Subcutaneous abdominal adipose tissue (tissue), 5 donors: Measurements from ENCODE around the gene CD3G.

Experiments
- H3K27ac ChIP-seq: one replicate; pipeline ENCODE4 v1.7.0; 2013; ENCODE audit warnings: low read depth, mild to moderate bottlenecking, inconsistent platforms, low read length, moderate library complexity
- H3K27me3 ChIP-seq, 5 donors: one replicate each; pipeline ENCODE4 v1.7.0; 2013; ENCODE audit warnings: low read length in 5 of 5, inconsistent platforms in 1 of 5; ENCODE audit not compliant: control insufficient read depth in 5 of 5, insufficient read depth in 4 of 5
- H3K36me3 ChIP-seq, 5 donors: one replicate each; pipeline ENCODE4 v1.7.0; 2013; ENCODE audit warnings: low read length in 5 of 5; ENCODE audit not compliant: control insufficient read depth in 5 of 5, insufficient read depth in 5 of 5
- H3K4me1 ChIP-seq, 5 donors: one replicate each; pipeline ENCODE4 v1.7.0; 2013; ENCODE audit warnings: low read length in 5 of 5, mild to moderate bottlenecking in 3 of 5, moderate library complexity in 1 of 5; ENCODE audit not compliant: control insufficient read depth in 5 of 5, insufficient read depth in 5 of 5
- H3K4me3 ChIP-seq, 5 donors: one replicate each; pipeline ENCODE4 v1.7.0; 2013; ENCODE audit warnings: low read length in 5 of 5, low read depth in 1 of 5
- H3K9ac ChIP-seq, 5 donors: one replicate each; pipeline ENCODE4 v1.7.0; 2013; ENCODE audit warnings: low read length in 5 of 5, mild to moderate bottlenecking in 4 of 5, moderate library complexity in 3 of 5
- H3K9me3 ChIP-seq, 5 donors: one replicate each; pipeline ENCODE4 v1.7.0; 2013; ENCODE audit warnings: low read length in 5 of 5; ENCODE audit not compliant: control insufficient read depth in 5 of 5
- donor health status: healthy.
- donor health status: healthy.
- donor health status: healthy.
- donor health status: healthy.
- donor health status: healthy.

The CD3G gene

GRCh38 chr11:118310271-118310670, 33.9 kb upstream of the CD3G start:
- peaks cover 2 to 14% (median 9%) of the 10 kb centered on the region in 5 donors for H3K27me3 ChIP-seq
- no peak overlapping the region for H3K4me3 ChIP-seq
- no peak overlapping the region for H3K27ac ChIP-seq
- H3K9ac ChIP-seq, result no peak overlapping the region
- no peaks in the 10 kb centered on the region for H3K9me3 ChIP-seq
- H3K36me3 ChIP-seq, result no peaks in the 10 kb centered on the region
- H3K4me1 ChIP-seq, result peaks cover 0 to 18% (median 3%) of the 10 kb centered on the region in 5 donors

DNA sequence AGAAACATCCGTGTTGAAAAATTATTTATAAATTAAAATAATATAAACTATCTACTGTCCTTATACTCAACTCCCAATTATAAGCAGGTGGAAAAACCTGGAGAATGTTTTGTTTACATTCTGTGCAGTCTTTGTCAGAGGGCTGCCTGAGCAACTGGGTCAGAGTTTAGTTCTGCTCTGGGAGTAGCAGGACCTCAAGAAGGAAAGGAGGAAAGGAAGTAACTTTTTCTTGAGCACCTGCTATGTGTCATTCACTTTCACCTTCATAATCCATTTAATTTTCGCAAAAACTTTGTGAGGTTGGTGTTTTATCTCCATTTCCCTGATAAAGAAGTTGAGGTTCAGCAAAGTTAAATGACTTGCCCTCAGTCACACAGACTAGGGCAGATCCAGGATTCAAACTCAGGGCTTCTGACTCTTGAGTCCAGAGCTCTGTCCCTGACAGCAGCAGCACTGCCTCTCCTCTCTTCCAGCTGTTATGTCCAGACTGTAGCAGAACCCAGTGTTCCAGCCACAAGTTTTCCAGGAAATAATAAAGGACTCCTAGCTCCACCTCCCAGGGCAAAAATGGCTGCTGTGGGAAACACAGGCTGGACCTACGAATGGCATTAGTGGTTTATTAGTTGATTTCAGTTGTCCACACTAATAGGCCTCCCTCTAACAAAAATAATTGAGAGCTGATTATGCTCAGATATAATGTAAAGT, 33.2 kb upstream of the CD3G start:
- Histone ChIP-seq H3K4me1 (peaks cover 0 to 22% (median 7%) of the 10 kb centered on the region in 5 donors), H3K27me3 (peaks cover 2 to 14% (median 12%) of the 10 kb centered on the region in 5 donors), H3K4me3 (no peak overlapping the region), H3K36me3 (no peaks in the 10 kb centered on the region), H3K9ac (no peak overlapping the region), H3K27ac (no peak overlapping the region), H3K9me3 (no peaks in the 10 kb centered on the region)

DNA sequence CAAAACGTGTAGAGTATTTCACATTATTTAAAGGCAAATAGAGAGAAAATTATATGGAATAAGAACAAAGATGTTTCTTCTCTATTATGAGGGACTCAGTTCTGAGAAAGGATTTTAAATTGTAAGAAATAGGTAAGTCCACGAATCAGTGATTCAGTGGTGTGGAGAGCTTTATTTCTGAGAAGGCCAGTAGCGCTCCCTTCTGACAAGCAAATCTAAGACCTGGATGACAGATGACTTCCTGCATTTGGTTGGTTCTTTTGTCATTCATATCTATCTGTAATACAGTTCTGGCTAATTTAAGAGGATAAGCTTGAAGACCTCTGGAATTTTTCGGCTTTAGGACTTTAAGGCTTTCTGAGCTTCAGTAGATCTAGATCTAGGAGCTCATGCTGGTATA, 32.6 kb upstream of the CD3G start:
- Histone ChIP-seq H3K9me3 (no peaks in the 10 kb centered on the region), H3K27ac (no peak overlapping the region), H3K4me3 (no peak overlapping the region), H3K9ac (no peak overlapping the region), H3K4me1 (peaks cover 0 to 28% (median 13%) of the 10 kb centered on the region in 5 donors), H3K36me3 (no peaks in the 10 kb centered on the region), H3K27me3 (peaks cover 2 to 14% (median 13%) of the 10 kb centered on the region in 5 donors)

DNA sequence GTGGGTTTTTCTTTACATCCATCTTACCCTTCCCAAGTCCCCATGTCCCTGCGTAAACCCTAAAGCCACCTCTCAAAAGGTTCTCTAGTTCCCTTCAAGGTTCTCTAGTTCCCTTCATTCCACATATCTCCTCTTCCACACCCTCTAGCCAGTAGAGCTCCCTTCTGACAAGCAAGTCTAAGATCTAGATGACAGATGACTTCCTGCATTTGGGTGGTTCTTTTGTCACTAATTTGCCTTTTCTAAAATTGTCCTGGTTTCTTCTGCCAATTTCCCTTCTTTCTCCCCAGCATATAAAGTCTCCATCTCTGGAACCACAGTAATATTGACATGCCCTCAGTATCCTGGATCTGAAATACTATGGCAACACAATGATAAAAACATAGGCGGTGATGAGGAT, 31.8 kb upstream of the CD3G start:
- Histone ChIP-seq H3K9me3 (peaks cover 0 to 2% (median 0%) of the 10 kb centered on the region in 5 donors), H3K4me3 (no peak overlapping the region), H3K27ac (no peak overlapping the region), H3K27me3 (peaks cover 2 to 17% (median 13%) of the 10 kb centered on the region in 5 donors), H3K36me3 (no peaks in the 10 kb centered on the region), H3K9ac (no peak overlapping the region), H3K4me1 (peaks cover 0 to 36% (median 21%) of the 10 kb centered on the region in 5 donors)

GRCh38 chr11:118313242-118313641, 30.9 kb upstream of the CD3G start:
- Histone ChIP-seq H3K27ac (no peak overlapping the region), H3K36me3 (no peaks in the 10 kb centered on the region), H3K27me3 (peaks cover 2 to 17% (median 13%) of the 10 kb centered on the region in 5 donors), H3K4me3 (no peak overlapping the region), H3K9ac (no peak overlapping the region), H3K4me1 (peaks cover 0 to 38% (median 22%) of the 10 kb centered on the region in 5 donors), H3K9me3 (peaks cover 0 to 3% (median 0%) of the 10 kb centered on the region in 5 donors)

GRCh38 chr11:118314988-118315411, 29.1 kb upstream of the CD3G start:
- Histone ChIP-seq H3K4me3 (no peak overlapping the region), H3K27me3 (peaks cover 2 to 17% (median 13%) of the 10 kb centered on the region in 5 donors), H3K9me3 (peaks cover 0 to 3% (median 0%) of the 10 kb centered on the region in 5 donors), H3K27ac (no peak overlapping the region), H3K9ac (no peak overlapping the region), H3K4me1 (peaks cover 2 to 44% (median 28%) of the 10 kb centered on the region in 5 donors), H3K36me3 (no peaks in the 10 kb centered on the region)

GRCh38 chr11:118318124-118318523, 26.0 kb upstream of the CD3G start:
- Histone ChIP-seq H3K36me3 (no peaks in the 10 kb centered on the region), H3K27ac (no peak overlapping the region), H3K9ac (no peak overlapping the region), H3K4me3 (no peak overlapping the region), H3K4me1 (peaks cover 2 to 53% (median 33%) of the 10 kb centered on the region in 5 donors), H3K27me3 (peaks cover 2 to 17% (median 10%) of the 10 kb centered on the region in 5 donors), H3K9me3 (peaks cover 0 to 3% (median 0%) of the 10 kb centered on the region in 5 donors)

GRCh38 chr11:118318581-118319336, 25.4 kb upstream of the CD3G start:
- Histone ChIP-seq H3K27me3 (peaks cover 2 to 12% (median 6%) of the 10 kb centered on the region in 5 donors), H3K4me1 (peaks cover 2 to 47% (median 33%) of the 10 kb centered on the region in 5 donors), H3K36me3 (no peaks in the 10 kb centered on the region), H3K9me3 (peaks cover 0 to 3% (median 0%) of the 10 kb centered on the region in 5 donors), H3K9ac (no peak overlapping the region), H3K27ac (no peak overlapping the region), H3K4me3 (no peak overlapping the region)

DNA sequence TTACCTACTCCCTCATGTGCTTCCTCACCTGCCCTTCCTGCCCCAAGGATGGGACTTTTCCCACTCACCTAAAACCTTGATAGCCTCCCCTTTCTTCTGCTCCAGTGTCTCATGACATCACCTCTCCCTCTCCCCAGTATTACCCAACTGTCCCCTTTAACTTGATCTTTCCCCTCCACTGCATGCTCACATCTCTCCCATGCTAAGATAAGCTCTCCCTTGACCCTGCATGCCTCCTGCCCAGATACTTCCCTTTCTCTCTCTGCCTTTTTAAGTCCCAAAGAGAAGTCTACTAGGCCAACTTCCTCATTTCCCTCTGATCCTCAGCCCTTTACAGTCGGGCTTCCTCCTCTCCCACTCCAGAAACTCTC, 24.8 kb upstream of the CD3G start:
- Histone ChIP-seq H3K9ac (no peak overlapping the region), H3K36me3 (no peaks in the 10 kb centered on the region), H3K27ac (no peak overlapping the region), H3K27me3 (peaks cover 0 to 11% (median 3%) of the 10 kb centered on the region in 5 donors), H3K4me3 (no peak overlapping the region), H3K4me1 (peaks cover 2 to 47% (median 33%) of the 10 kb centered on the region in 5 donors), H3K9me3 (peaks cover 0 to 3% (median 0%) of the 10 kb centered on the region in 5 donors)

GRCh38 chr11:118320515-118320914, 23.6 kb upstream of the CD3G start:
- no peak overlapping the region for H3K4me3 ChIP-seq
- peaks cover 0 to 5% (median 0%) of the 10 kb centered on the region in 5 donors for H3K27me3 ChIP-seq
- H3K36me3 ChIP-seq, result no peaks in the 10 kb centered on the region
- H3K27ac ChIP-seq, result no peak overlapping the region
- H3K4me1 ChIP-seq, result peaks cover 2 to 43% (median 27%) of the 10 kb centered on the region in 5 donors
- peaks cover 0 to 3% (median 0%) of the 10 kb centered on the region in 5 donors for H3K9me3 ChIP-seq
- no peak overlapping the region for H3K9ac ChIP-seq
